Adrenal gland (tissue), 12 donors: ENCODE results near the gene THRB. TPM values are rescaled to one million over a fixed set of nuclear protein-coding genes. Genes with fewer than 3 reads are reported as not detected.

Experiments used
- DNase-seq, 7 donors: peaks; one replicate each; pipeline ENCODE4 v3.0.0-alpha.2; 2019 to 2020
- H3K27ac ChIP-seq, 5 donors: fragments of 200-600 bp; sonication (generic) in 4 of 5; 1 replicate in 3 of 5; 2 replicates in 2 of 5; pipeline versions ENCODE4 v1.5.1 to v1.8.0; 2016 to 2020; ENCODE audit warnings: mild to moderate bottlenecking in 1 of 5
- H3K27me3 ChIP-seq: fragments of 200-600 bp; 2 replicates; pipeline ENCODE4 v1.8.0; 2021
- H3K36me3 ChIP-seq, 2 donors: fragments of 200-600 bp; replicated peaks in 1 of 2; 1 replicate in 1 of 2; 2 replicates in 1 of 2; pipeline versions ENCODE4 v1.5.1 to v1.8.0; 2018 to 2022
- H3K4me1 ChIP-seq, 2 donors: fragments of 200-600 bp; replicated peaks in 1 of 2; 1 replicate in 1 of 2; 2 replicates in 1 of 2; pipeline versions ENCODE4 v1.5.1 to v1.8.0; 2018 to 2021
- H3K4me3 ChIP-seq, 4 donors: fragments of 200-600 bp; sonication (generic) in 3 of 4; one replicate each; pipeline ENCODE4 v1.5.1; 2016 to 2018
- H3K9me3 ChIP-seq, 3 donors: fragments of 200-600 bp; sonication (generic) in 1 of 3; replicated peaks in 1 of 3; 1 replicate in 2 of 3; 2 replicates in 1 of 3; pipeline versions ENCODE4 v1.5.1 to v1.8.0; 2016 to 2021
- CTCF ChIP-seq, 6 experiments: fragments of 450-650 bp in 4 of 6; fragments of 200-600 bp in 2 of 6; sonication (generic) in 1 of 6; IDR thresholded peaks; 1 replicate in 5 of 6; 2 replicates in 1 of 6; pipeline versions ENCODE4 v1.5.1 to v1.8.0; 2016 to 2021; ENCODE audit warnings: antibody characterized with exemption in 6 of 6, mild to moderate bottlenecking in 2 of 6, moderate library complexity in 1 of 6
- POLR2A ChIP-seq, 2 donors: fragments of 450-650 bp; IDR thresholded peaks; one replicate each; pipeline ENCODE4 v1.6.1; 2017; ENCODE audit warnings: antibody characterized with exemption in 2 of 2, mild to moderate bottlenecking in 2 of 2, moderate library complexity in 1 of 2
- WGBS, 4 donors: extraction: QIAGEN DNeasy Blood & Tissue Kit in 2 of 4; methylation state at CpG; one replicate each; pipeline versions ENCODE4 v1.1.5 to v1.1.7; 2013 to 2017; 5-methylcytosine and 5-hydroxymethylcytosine counted together
- intact Hi-C, 2 donors: fragments of 100-400 bp; cut with DNase I; formaldehyde crosslinking; loops; one replicate each; pipeline versions ENCODE4 v1.14.1 to v1.15.0; 2022 to 2023
- polyA plus RNA-seq, 3 donors: library from polyadenylated mRNA; stranded (reverse); fragments of 200-250 nt in 2 of 3; fragments of 350-450 nt in 1 of 3; fragmentation: Illumina TruSeq in 1 of 3; extraction: RNeasy Lipid Tissue Mini Kit (QIAGEN cat#74804) in 1 of 3; gene quantifications; one replicate each; pipeline ENCODE4 v1.2.3, GENCODE V29; 2013 to 2014
- total RNA-seq, 9 donors: library from RNA; depleted of rRNA in 4 of 9; stranded (reverse); fragments of >200 nt in 4 of 9; fragments of 120-200 nt in 1 of 9; fragmentation: NEBNext Ultra II Directional in 1 of 9; extraction: Animal tissue kit (Norgen Biotek cat#: 25700) in 1 of 9; gene quantifications; one replicate each; pipeline versions ENCODE4 v1.1.0 to v1.2.4, GENCODE V29; 2013 to 2023
- donor health status: healthy with polysubstance abuse.
- donor health status: Bipolar disorder and iron deficiency.
- donor health status: DM: yes; HTN: yes; CAD: no.
- donor health status: DM: no; HTN: no; CAD: no.
- donor health status: DM: no; HTN: no; CAD: no.
- donor health status: DM: yes; HTN: yes; CAD: no.

The THRB gene
- total and polyA plus RNA-seq, 12 donors, result 3.0 to 30.7 (median 13.5) TPM

GRCh38 chr3:24168977-24169376 is 325.7 kb downstream of the THRB start:
- Histone ChIP-seq H3K9me3 (no peaks in the 10 kb centered on the region), H3K36me3 (no peaks in the 10 kb centered on the region), H3K4me1 (no peaks in the 10 kb centered on the region), H3K4me3 (no peak overlapping the region), H3K27me3 (no peaks in the 10 kb centered on the region), H3K27ac (no peak overlapping the region)
- DNase-seq, result no peak
- TF ChIP-seq CTCF (IDR thresholded peaks at IDR 0.05) (no peak), POLR2A (IDR thresholded peaks at IDR 0.05) (no peak)
- WGBS, 4 donors, result 83 to 92% (median 89%) methylated on average over 3 of the region's 3 CpGs
- intact Hi-C loops, result no loop called here

GRCh38 chr3:24167429-24167828 is 327.2 kb downstream of the THRB start:
- Histone ChIP-seq H3K36me3 (no peaks in the 10 kb centered on the region), H3K4me3 (no peak overlapping the region), H3K27me3 (no peaks in the 10 kb centered on the region), H3K27ac (no peak overlapping the region), H3K9me3 (no peaks in the 10 kb centered on the region), H3K4me1 (no peaks in the 10 kb centered on the region)
- no peak for DNase-seq
- no peak for TF ChIP-seq CTCF (IDR thresholded peaks at IDR 0.05)
- TF ChIP-seq POLR2A (IDR thresholded peaks at IDR 0.05), result no peak
- intact Hi-C loops, result no loop called here
- 67 to 79% (median 71%) methylated on average over 3 of the region's 3 CpGs for WGBS, 4 donors

GRCh38 chr3:24166515-24166914 is 328.1 kb downstream of the THRB start:
- no peaks in the 10 kb centered on the region for H3K9me3 ChIP-seq
- H3K4me3 ChIP-seq, result no peak overlapping the region
- H3K27ac ChIP-seq, result no peak overlapping the region
- TF ChIP-seq POLR2A (IDR thresholded peaks at IDR 0.05) (no peak), CTCF (IDR thresholded peaks at IDR 0.05) (no peak)
- 84 to 91% (median 87%) methylated on average over 5 of the region's 5 CpGs for WGBS, 4 donors
- no peaks in the 10 kb centered on the region for H3K4me1 ChIP-seq
- H3K36me3 ChIP-seq, result no peaks in the 10 kb centered on the region
- no peaks in the 10 kb centered on the region for H3K27me3 ChIP-seq
- DNase-seq, result no peak
- intact Hi-C loops, result no loop called here

GRCh38 chr3:24165603-24165982 is 329.1 kb downstream of the THRB start:
- Histone ChIP-seq H3K27ac (no peak overlapping the region), H3K36me3 (no peaks in the 10 kb centered on the region), H3K4me1 (no peaks in the 10 kb centered on the region), H3K4me3 (no peak overlapping the region), H3K27me3 (no peaks in the 10 kb centered on the region), H3K9me3 (no peaks in the 10 kb centered on the region)
- intact Hi-C loops, result no loop called here
- DNase-seq, result no peak
- WGBS, 4 donors, result 74 to 85% (median 79%) methylated on average over 2 of the region's 2 CpGs
- no peak for TF ChIP-seq POLR2A (IDR thresholded peaks at IDR 0.05)
- TF ChIP-seq CTCF (IDR thresholded peaks at IDR 0.05), result no peak
